Mesendoderm (in vitro differentiated cells): ENCODE results near the gene TBC1D13.
"Not testable (repeated sequence)": the region's sequence is repeated elsewhere in the genome, so short reads cannot be mapped to it uniquely, and the experiment has no call there.

Experiments
- DNase-seq: peaks from one replicate; pipeline ENCODE4 v3.0.0; 2013
- H2AK5ac ChIP-seq: 2 replicates; pipeline ENCODE4 v1.6.1; 2013; ENCODE audit warnings: low read length, inconsistent platforms
- H2BK120ac ChIP-seq: 2 replicates; pipeline ENCODE4 v1.6.1; 2013; ENCODE audit warnings: low read depth, mild to moderate bottlenecking, low read length, moderate library complexity, mixed read lengths
- H2BK15ac ChIP-seq: replicated peaks from 2 replicates; pipeline ENCODE4 v1.6.1; 2013; ENCODE audit warnings: low read depth, mild to moderate bottlenecking, moderate library complexity
- H2BK5ac ChIP-seq: 2 replicates; pipeline ENCODE4 v1.6.1; 2013; ENCODE audit warnings: low read length, inconsistent platforms
- H3K18ac ChIP-seq: 2 replicates; pipeline ENCODE4 v1.6.1; 2013; ENCODE audit warnings: mild to moderate bottlenecking, low read length, mixed read lengths
- H3K23ac ChIP-seq: one replicate; pipeline ENCODE4 v1.6.1; 2013; ENCODE audit warnings: low read length
- H3K27ac ChIP-seq: 2 replicates; pipeline ENCODE4 v1.5.1; 2013; ENCODE audit warnings: low read depth, mild to moderate bottlenecking, inconsistent platforms, low read length, moderate library complexity
- H3K27me3 ChIP-seq: 2 replicates; pipeline ENCODE4 v1.6.1; 2013; ENCODE audit warnings: low read length, control low read depth, mild to moderate bottlenecking, inconsistent platforms; ENCODE audit not compliant: insufficient read depth, poor library complexity
- H3K36me3 ChIP-seq: 2 replicates; pipeline ENCODE4 v1.6.1; 2013; ENCODE audit warnings: low read length, inconsistent platforms; ENCODE audit not compliant: control insufficient read depth, insufficient read depth
- H3K4ac ChIP-seq: one replicate; pipeline ENCODE4 v1.6.1; 2013; ENCODE audit warnings: low read depth, mild to moderate bottlenecking, low read length, moderate library complexity
- H3K4me1 ChIP-seq: 2 replicates; pipeline ENCODE4 v1.6.1; 2013; ENCODE audit warnings: low read depth, low read length, inconsistent platforms; ENCODE audit not compliant: control insufficient read depth
- H3K4me2 ChIP-seq: 2 replicates; pipeline ENCODE4 v1.6.1; 2013; ENCODE audit warnings: low read length
- H3K4me3 ChIP-seq: 2 replicates; pipeline ENCODE4 v1.5.1; 2013; ENCODE audit warnings: mild to moderate bottlenecking, low read length
- H3K56ac ChIP-seq: one replicate; pipeline ENCODE4 v1.6.1; 2013; ENCODE audit warnings: low read length
- H3K79me1 ChIP-seq: 2 replicates; pipeline ENCODE4 v1.6.1; 2013; ENCODE audit warnings: low read length, inconsistent platforms
- H3K79me2 ChIP-seq: 2 replicates; pipeline ENCODE4 v1.6.1; 2013; ENCODE audit warnings: mild to moderate bottlenecking, low read length; ENCODE audit not compliant: control insufficient read depth, insufficient read depth
- H3K9ac ChIP-seq: 2 replicates; pipeline ENCODE4 v1.6.1; 2013; ENCODE audit warnings: low read length, inconsistent platforms
- H4K5ac ChIP-seq: one replicate; pipeline ENCODE4 v1.6.1; 2013; ENCODE audit warnings: low read length
- H4K8ac ChIP-seq: one replicate; pipeline ENCODE4 v1.6.1; 2013; ENCODE audit warnings: low read depth, mild to moderate bottlenecking, control low read depth, low read length, moderate library complexity
- WGBS: extraction: QIAGEN DNeasy Blood & Tissue Kit; methylation state at CpG from one replicate; pipeline ENCODE4 v1.1.7; 2013; ENCODE audit warnings: low lambda C conversion rate, missing lambda C conversion rate; ENCODE audit not compliant: insufficient coverage; ENCODE audit errors: extremely low coverage; 5-methylcytosine and 5-hydroxymethylcytosine counted together

The TBC1D13 gene

GRCh38 chr9:128790536-128790935 lies 3.5 kb downstream of the TBC1D13 start:
- Histone ChIP-seq H2BK5ac (no peak overlapping the region), H3K9ac (no peak overlapping the region), H4K8ac (no peak overlapping the region), H3K4ac (no peak overlapping the region), H3K4me3 (no peak overlapping the region), H3K4me2 (no peak overlapping the region), H3K79me1 (peaks cover 5% of the 10 kb centered on the region), H3K23ac (no peak overlapping the region), H3K27ac (no peak overlapping the region), H3K18ac (no peak overlapping the region), H3K56ac (no peak overlapping the region), H3K36me3 (peaks cover 9% of the 10 kb centered on the region), H3K4me1 (peaks cover 2% of the 10 kb centered on the region), H2AK5ac (no peak overlapping the region), H3K27me3 (no peaks in the 10 kb centered on the region), H2BK15ac (no peak overlapping the region), H2BK120ac (no peak overlapping the region), H3K79me2 (peaks cover 3% of the 10 kb centered on the region), H4K5ac (no peak overlapping the region)
- WGBS = no CpG with 5 or more reads among the region's 4 CpGs
- DNase-seq = no peak

GRCh38 chr9:128792134-128792533 lies 5.1 kb downstream of the TBC1D13 start:
- Histone ChIP-seq H3K4me1 (peaks cover 2% of the 10 kb centered on the region), H3K27me3 (no peaks in the 10 kb centered on the region)
- no CpG with 5 or more reads among the region's 9 CpGs for WGBS

GRCh38 chr9:128792978-128793686 lies 6.1 kb downstream of the TBC1D13 start:
- H2BK5ac ChIP-seq = no peak overlapping the region
- no peak overlapping the region for H3K27ac ChIP-seq
- no peaks in the 10 kb centered on the region for H3K4me1 ChIP-seq
- no peak overlapping the region for H4K5ac ChIP-seq
- no peaks in the 10 kb centered on the region for H3K27me3 ChIP-seq
- no peak for DNase-seq
- H3K56ac ChIP-seq = no peak overlapping the region
- no peak overlapping the region for H2BK15ac ChIP-seq
- no peak overlapping the region for H3K4me2 ChIP-seq
- no peak overlapping the region for H2AK5ac ChIP-seq
- H3K23ac ChIP-seq = no peak overlapping the region
- no peak overlapping the region for H3K4me3 ChIP-seq
- H3K79me1 ChIP-seq = no peaks in the 10 kb centered on the region
- H3K18ac ChIP-seq = no peak overlapping the region
- H3K79me2 ChIP-seq = peaks cover under 1% of the 10 kb centered on the region
- WGBS = no CpG with 5 or more reads among the region's 8 CpGs
- H3K4ac ChIP-seq = no peak overlapping the region
- H4K8ac ChIP-seq = no peak overlapping the region
- no peak overlapping the region for H2BK120ac ChIP-seq
- H3K9ac ChIP-seq = no peak overlapping the region
- peaks cover 10% of the 10 kb centered on the region for H3K36me3 ChIP-seq

More at GRCh38 chr9:128792134-128792533, 5.1 kb downstream of the TBC1D13 start:
- H3K79me2 ChIP-seq = peaks cover 3% of the 10 kb centered on the region
- no peak overlapping the region for H4K8ac ChIP-seq
- H2BK120ac ChIP-seq = no peak overlapping the region
- no peak overlapping the region for H2BK15ac ChIP-seq
- no peak overlapping the region for H3K4ac ChIP-seq
- no peak overlapping the region for H2AK5ac ChIP-seq
- H3K79me1 ChIP-seq = peaks cover 5% of the 10 kb centered on the region
- no peak overlapping the region for H3K4me2 ChIP-seq
- no peak overlapping the region for H2BK5ac ChIP-seq
- H3K9ac ChIP-seq = no peak overlapping the region
- H3K56ac ChIP-seq = no peak overlapping the region
- H4K5ac ChIP-seq = no peak overlapping the region
- peaks cover 9% of the 10 kb centered on the region for H3K36me3 ChIP-seq
- no peak overlapping the region for H3K23ac ChIP-seq
- H3K27ac ChIP-seq = no peak overlapping the region
- H3K18ac ChIP-seq = no peak overlapping the region
- DNase-seq = no peak
- no peak overlapping the region for H3K4me3 ChIP-seq

GRCh38 chr9:128794961-128795360 lies 7.9 kb downstream of the TBC1D13 start:
- H2BK120ac ChIP-seq, H3K56ac ChIP-seq, H2BK5ac ChIP-seq, H3K79me2 ChIP-seq, H4K5ac ChIP-seq, H3K23ac ChIP-seq, H4K8ac ChIP-seq, H3K4me1 ChIP-seq, H3K9ac ChIP-seq, H3K79me1 ChIP-seq, H3K18ac ChIP-seq, H2BK15ac ChIP-seq, H3K27ac ChIP-seq, H2AK5ac ChIP-seq, DNase-seq, H3K4me2 ChIP-seq, H3K27me3 ChIP-seq, H3K4ac ChIP-seq, H3K4me3 ChIP-seq: not testable (repeated sequence)
- no CpG with 5 or more reads among the region's 2 CpGs for WGBS
- peaks cover 16% of the 10 kb centered on the region for H3K36me3 ChIP-seq

- no peak overlapping the region for H3K27ac ChIP-seq
- no peak overlapping the region for H3K56ac ChIP-seq
- no peaks in the 10 kb centered on the region for H3K4me1 ChIP-seq
- H4K8ac ChIP-seq = no peak overlapping the region
- H3K4me3 ChIP-seq = no peak overlapping the region
- H3K79me2 ChIP-seq = no peaks in the 10 kb centered on the region
- no peak overlapping the region for H3K23ac ChIP-seq
- H2BK15ac ChIP-seq = no peak overlapping the region
- H3K27me3 ChIP-seq = no peaks in the 10 kb centered on the region
- H3K18ac ChIP-seq = no peak overlapping the region
- DNase-seq = no peak
- no peak overlapping the region for H3K4ac ChIP-seq
- no CpG with 5 or more reads among the region's 8 CpGs for WGBS
- no peak overlapping the region for H3K4me2 ChIP-seq
- no peak overlapping the region for H2BK120ac ChIP-seq
- peaks cover 8% of the 10 kb centered on the region for H3K36me3 ChIP-seq
- H2AK5ac ChIP-seq = no peak overlapping the region
- no peaks in the 10 kb centered on the region for H3K79me1 ChIP-seq
- no peak overlapping the region for H3K9ac ChIP-seq
- H4K5ac ChIP-seq = no peak overlapping the region
- H2BK5ac ChIP-seq = no peak overlapping the region
Observed at GRCh38 chr9:128798896-128799295, 11.8 kb downstream of the TBC1D13 start.

- Histone ChIP-seq H3K4ac (no peak overlapping the region), H2BK5ac (no peak overlapping the region), H3K79me1 (no peaks in the 10 kb centered on the region), H2AK5ac (no peak overlapping the region), H3K56ac (no peak overlapping the region), H3K27ac (no peak overlapping the region), H3K18ac (no peak overlapping the region), H3K4me2 (no peak overlapping the region), H3K23ac (no peak overlapping the region), H3K4me3 (no peak overlapping the region), H3K27me3 (no peaks in the 10 kb centered on the region), H2BK15ac (no peak overlapping the region), H3K79me2 (no peaks in the 10 kb centered on the region), H4K8ac (no peak overlapping the region), H2BK120ac (no peak overlapping the region), H4K5ac (no peak overlapping the region), H3K9ac (no peak overlapping the region), H3K4me1 (no peaks in the 10 kb centered on the region), H3K36me3 (peaks cover 8% of the 10 kb centered on the region)
- no CpG with 5 or more reads among the region's 7 CpGs for WGBS
- DNase-seq = no peak
Observed at GRCh38 chr9:128800061-128800460, 13.0 kb downstream of the TBC1D13 start.
